Breast epithelium (tissue), 3 donors: ENCODE results near the gene ANKRD6.

Source experiments
- POLR2AphosphoS5 ChIP-seq, 3 donors: sonication (generic); formaldehyde crosslinking; IDR thresholded peaks; one replicate each; pipeline ENCODE4 v1.6.1; 2017; ENCODE audit warnings: antibody characterized with exemption in 3 of 3
- TF ChIP-seq, protein P1 (sequence below), 3 donors: fragments of 450-650 bp; IDR thresholded peaks; one replicate each; pipeline ENCODE4 v1.5.1; 2016 to 2017; ENCODE audit warnings: antibody characterized with exemption in 3 of 3, mild to moderate bottlenecking in 3 of 3, moderate library complexity in 3 of 3

DNA sequence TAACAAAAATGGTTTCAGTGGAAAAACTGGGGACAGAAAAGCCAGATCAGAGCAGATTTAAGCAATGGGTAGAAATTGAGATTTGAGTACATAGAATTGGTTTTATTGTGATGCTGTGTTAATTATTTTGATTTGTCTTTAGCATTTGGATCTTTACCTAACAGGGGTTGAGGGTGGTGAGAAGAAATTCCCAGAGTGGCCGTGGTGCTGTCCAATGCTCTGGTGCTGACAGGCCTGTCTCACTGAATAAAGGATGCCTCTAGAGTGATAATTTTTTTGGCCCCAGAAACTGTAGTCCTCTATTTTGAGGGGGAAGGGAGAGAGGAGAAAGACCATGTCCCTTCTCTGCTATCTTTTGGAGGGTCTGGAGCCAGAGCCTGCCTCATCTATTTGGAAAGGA is 126.5 kb downstream of the ANKRD6 start:
- TF ChIP-seq, protein P1, sequence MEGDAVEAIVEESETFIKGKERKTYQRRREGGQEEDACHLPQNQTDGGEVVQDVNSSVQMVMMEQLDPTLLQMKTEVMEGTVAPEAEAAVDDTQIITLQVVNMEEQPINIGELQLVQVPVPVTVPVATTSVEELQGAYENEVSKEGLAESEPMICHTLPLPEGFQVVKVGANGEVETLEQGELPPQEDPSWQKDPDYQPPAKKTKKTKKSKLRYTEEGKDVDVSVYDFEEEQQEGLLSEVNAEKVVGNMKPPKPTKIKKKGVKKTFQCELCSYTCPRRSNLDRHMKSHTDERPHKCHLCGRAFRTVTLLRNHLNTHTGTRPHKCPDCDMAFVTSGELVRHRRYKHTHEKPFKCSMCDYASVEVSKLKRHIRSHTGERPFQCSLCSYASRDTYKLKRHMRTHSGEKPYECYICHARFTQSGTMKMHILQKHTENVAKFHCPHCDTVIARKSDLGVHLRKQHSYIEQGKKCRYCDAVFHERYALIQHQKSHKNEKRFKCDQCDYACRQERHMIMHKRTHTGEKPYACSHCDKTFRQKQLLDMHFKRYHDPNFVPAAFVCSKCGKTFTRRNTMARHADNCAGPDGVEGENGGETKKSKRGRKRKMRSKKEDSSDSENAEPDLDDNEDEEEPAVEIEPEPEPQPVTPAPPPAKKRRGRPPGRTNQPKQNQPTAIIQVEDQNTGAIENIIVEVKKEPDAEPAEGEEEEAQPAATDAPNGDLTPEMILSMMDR (IDR thresholded peaks at IDR 0.05): no peak
- no peak for TF ChIP-seq POLR2AphosphoS5 (IDR thresholded peaks at IDR 0.05)
